ENCODE results near the gene TMEFF2.

TMEFF2 gene

GRCh38 chr2:192030856-192031255 lies 163.9 kb downstream of the TMEFF2 start:
- no peaks in the 10 kb centered on the region for H3K36me3 ChIP-seq (replicated peaks)
- no peaks in the 10 kb centered on the region for H3K27me3 ChIP-seq (replicated peaks)
- in situ Hi-C loops (cut with HindIII; ENCODE audit: low pct_ligation_motif_present, low sequenced_read_pairs) = no loop called here
- no peak for TF ChIP-seq CTCF (IDR thresholded peaks at IDR 0.05; ENCODE audit: low read depth, low read length, missing control alignments)
- H3K4me3 ChIP-seq (ENCODE audit: low read depth, low read length) = no peak overlapping the region
- no peak for DNase-seq
- H3K27ac ChIP-seq = no peak overlapping the region

- no peaks in the 10 kb centered on the region for H3K27me3 ChIP-seq (replicated peaks)
- H3K36me3 ChIP-seq (replicated peaks) = no peaks in the 10 kb centered on the region
- peak; percentile 26 for DNase-seq
- in situ Hi-C loops (cut with HindIII; ENCODE audit: low pct_ligation_motif_present, low sequenced_read_pairs) = no loop called here
- TF ChIP-seq CTCF (IDR thresholded peaks at IDR 0.05; ENCODE audit: low read depth, low read length, missing control alignments) = no peak
- H3K27ac ChIP-seq = no peak overlapping the region
- no peak overlapping the region for H3K4me3 ChIP-seq (ENCODE audit: low read depth, low read length)
These were observed 164.4 kb downstream of the TMEFF2 start for GRCh38 chr2:192030289-192030688.

GRCh38 chr2:192029089-192029488 lies 165.6 kb downstream of the TMEFF2 start:
- peak; percentile 60 for TF ChIP-seq CTCF (IDR thresholded peaks at IDR 0.05; ENCODE audit: low read depth, low read length, missing control alignments)

GRCh38 chr2:192026825-192027120 lies 168.0 kb downstream of the TMEFF2 start:
- in situ Hi-C loops (cut with HindIII; ENCODE audit: low pct_ligation_motif_present, low sequenced_read_pairs) = no loop called here
- H3K27me3 ChIP-seq (replicated peaks) = no peaks in the 10 kb centered on the region

More at GRCh38 chr2:192029089-192029488, 165.6 kb downstream of the TMEFF2 start:
- Histone ChIP-seq H3K27me3 (replicated peaks) (no peaks in the 10 kb centered on the region), H3K4me3 (ENCODE audit: low read depth, low read length) (no peak overlapping the region), H3K36me3 (replicated peaks) (no peaks in the 10 kb centered on the region), H3K27ac (no peak overlapping the region)
- in situ Hi-C loops (cut with HindIII; ENCODE audit: low pct_ligation_motif_present, low sequenced_read_pairs) = no loop called here
- DNase-seq = peak; percentile 21

GRCh38 chr2:192026059-192026824 lies 168.5 kb downstream of the TMEFF2 start:
- DNase-seq = no peak
- Histone ChIP-seq H3K4me3 (ENCODE audit: low read depth, low read length) (no peak overlapping the region), H3K36me3 (replicated peaks) (no peaks in the 10 kb centered on the region), H3K27me3 (replicated peaks) (no peaks in the 10 kb centered on the region), H3K27ac (no peak overlapping the region)
- TF ChIP-seq CTCF (IDR thresholded peaks at IDR 0.05; ENCODE audit: low read depth, low read length, missing control alignments) = no peak
- in situ Hi-C loops (cut with HindIII; ENCODE audit: low pct_ligation_motif_present, low sequenced_read_pairs) = no loop called here

More at GRCh38 chr2:192026825-192027120, 168.0 kb downstream of the TMEFF2 start:
- TF ChIP-seq CTCF (IDR thresholded peaks at IDR 0.05; ENCODE audit: low read depth, low read length, missing control alignments) = no peak
- Histone ChIP-seq H3K36me3 (replicated peaks) (no peaks in the 10 kb centered on the region), H3K4me3 (ENCODE audit: low read depth, low read length) (no peak overlapping the region), H3K27ac (no peak overlapping the region)
- no peak for DNase-seq

GRCh38 chr2:192025637-192026036 lies 169.1 kb downstream of the TMEFF2 start:
- Histone ChIP-seq H3K36me3 (replicated peaks) (no peaks in the 10 kb centered on the region), H3K27ac (no peak overlapping the region), H3K27me3 (replicated peaks) (no peaks in the 10 kb centered on the region), H3K4me3 (ENCODE audit: low read depth, low read length) (no peak overlapping the region)
- DNase-seq = no peak
- in situ Hi-C loops (cut with HindIII; ENCODE audit: low pct_ligation_motif_present, low sequenced_read_pairs) = no loop called here
- TF ChIP-seq CTCF (IDR thresholded peaks at IDR 0.05; ENCODE audit: low read depth, low read length, missing control alignments) = peak; percentile 7

All from brain microvascular endothelial cell (primary cell).